Measurements from ENCODE around the gene TTC39B. TPM values are rescaled to one million over a fixed set of nuclear protein-coding genes. Genes with fewer than 3 reads are reported as not detected.

TTC39B gene
- total RNA-seq, 2 donors from 2014 or later, result 32.4 to 34.2 TPM

- H3K27ac Mint-ChIP-seq, result no peak overlapping the region
- no peaks in the 10 kb centered on the region for H3K36me3 Mint-ChIP-seq
- no peaks in the 10 kb centered on the region for H3K9me3 Mint-ChIP-seq
These were observed 157.6 kb downstream of the TTC39B start for GRCh38 chr9:15149450-15149849.

GRCh38 chr9:15146268-15146700 is 160.7 kb downstream of the TTC39B start:
- Mint-ChIP-seq H3K27ac (no peak overlapping the region), H3K9me3 (no peaks in the 10 kb centered on the region), H3K36me3 (no peaks in the 10 kb centered on the region)
- DNase-seq (ENCODE audit: low spot score in 2 of 2), result no peak
- ATAC-seq, result no peak

More at GRCh38 chr9:15149450-15149849, 157.6 kb downstream of the TTC39B start:
- ATAC-seq (no peak), DNase-seq (ENCODE audit: low spot score in 2 of 2) (no peak)

GRCh38 chr9:15144622-15145061 is 162.4 kb downstream of the TTC39B start:
- no peak overlapping the region for H3K27ac Mint-ChIP-seq
- no peak for ATAC-seq
- no peaks in the 10 kb centered on the region for H3K9me3 Mint-ChIP-seq
- no peak for DNase-seq (ENCODE audit: low spot score in 2 of 2)
- no peaks in the 10 kb centered on the region for H3K36me3 Mint-ChIP-seq

GRCh38 chr9:15142878-15143534 is 164.0 kb downstream of the TTC39B start:
- Mint-ChIP-seq H3K9me3 (no peaks in the 10 kb centered on the region), H3K36me3 (no peaks in the 10 kb centered on the region), H3K27ac (no peak overlapping the region)
- ATAC-seq, result peak; percentile 59 to 73
- no peak for DNase-seq (ENCODE audit: low spot score in 2 of 2)

- no peaks in the 10 kb centered on the region for H3K36me3 Mint-ChIP-seq
- ATAC-seq, result no peak
- no peak overlapping the region for H3K27ac Mint-ChIP-seq
- no peaks in the 10 kb centered on the region for H3K9me3 Mint-ChIP-seq
- DNase-seq (ENCODE audit: low spot score in 2 of 2), result no peak
These were observed 167.0 kb downstream of the TTC39B start for GRCh38 chr9:15140051-15140450.

GRCh38 chr9:15139469-15139868 is 167.5 kb downstream of the TTC39B start:
- Mint-ChIP-seq H3K9me3 (no peaks in the 10 kb centered on the region), H3K36me3 (no peaks in the 10 kb centered on the region), H3K27ac (no peak overlapping the region)
- ATAC-seq, result no peak
- no peak for DNase-seq (ENCODE audit: low spot score in 2 of 2)

- no peak for DNase-seq (ENCODE audit: low spot score in 2 of 2)
- Mint-ChIP-seq H3K27ac (no peak overlapping the region), H3K9me3 (no peaks in the 10 kb centered on the region), H3K36me3 (no peaks in the 10 kb centered on the region)
- no peak for ATAC-seq
These were observed 168.7 kb downstream of the TTC39B start for GRCh38 chr9:15138357-15138686.

- Mint-ChIP-seq H3K27ac (peak overlapping the region in 1 of 2 donors; percentile 25), H3K9me3 (no peaks in the 10 kb centered on the region), H3K36me3 (no peaks in the 10 kb centered on the region)
- DNase-seq (ENCODE audit: low spot score in 2 of 2) (no peak), ATAC-seq (no peak)
These were observed 169.2 kb downstream of the TTC39B start for GRCh38 chr9:15137658-15138356.

GRCh38 chr9:15137089-15137488 is 169.9 kb downstream of the TTC39B start:
- no peaks in the 10 kb centered on the region for H3K9me3 Mint-ChIP-seq
- ATAC-seq (no peak), DNase-seq (ENCODE audit: low spot score in 2 of 2) (no peak)
- H3K27ac Mint-ChIP-seq, result no peak overlapping the region
- no peaks in the 10 kb centered on the region for H3K36me3 Mint-ChIP-seq

GRCh38 chr9:15136646-15137045 is 170.4 kb downstream of the TTC39B start:
- DNase-seq (ENCODE audit: low spot score in 2 of 2) (no peak), ATAC-seq (no peak)
- no peak overlapping the region for H3K27ac Mint-ChIP-seq
- no peaks in the 10 kb centered on the region for H3K9me3 Mint-ChIP-seq
- no peaks in the 10 kb centered on the region for H3K36me3 Mint-ChIP-seq

- ATAC-seq, result peak; percentile 70 to 87
- H3K27ac Mint-ChIP-seq, result no peak overlapping the region
- no peaks in the 10 kb centered on the region for H3K9me3 Mint-ChIP-seq
- H3K36me3 Mint-ChIP-seq, result no peaks in the 10 kb centered on the region
- peak; percentile 50 to 58 for DNase-seq (ENCODE audit: low spot score in 2 of 2)
These were observed 171.7 kb downstream of the TTC39B start for GRCh38 chr9:15135164-15135792.

GRCh38 chr9:15133488-15133887 is 173.5 kb downstream of the TTC39B start:
- ATAC-seq (no peak), DNase-seq (ENCODE audit: low spot score in 2 of 2) (no peak)
- Mint-ChIP-seq H3K36me3 (no peaks in the 10 kb centered on the region), H3K9me3 (no peaks in the 10 kb centered on the region), H3K27ac (no peak overlapping the region)

- H3K27ac Mint-ChIP-seq, result no peak overlapping the region
- H3K36me3 Mint-ChIP-seq, result no peaks in the 10 kb centered on the region
- DNase-seq (ENCODE audit: low spot score in 2 of 2) (no peak), ATAC-seq (no peak)
- H3K9me3 Mint-ChIP-seq, result no peaks in the 10 kb centered on the region
These were observed 174.9 kb downstream of the TTC39B start for GRCh38 chr9:15132091-15132490.

- no peaks in the 10 kb centered on the region for H3K9me3 Mint-ChIP-seq
- H3K36me3 Mint-ChIP-seq, result no peaks in the 10 kb centered on the region
- ATAC-seq, result no peak
- H3K27ac Mint-ChIP-seq, result no peak overlapping the region
- DNase-seq (ENCODE audit: low spot score in 2 of 2), result no peak
These were observed 175.9 kb downstream of the TTC39B start for GRCh38 chr9:15131094-15131493.

- DNase-seq (ENCODE audit: low spot score in 2 of 2), result no peak
- H3K36me3 Mint-ChIP-seq, result no peaks in the 10 kb centered on the region
- H3K27ac Mint-ChIP-seq, result no peak overlapping the region
- ATAC-seq, result no peak
- H3K9me3 Mint-ChIP-seq, result no peaks in the 10 kb centered on the region
These were observed 179.2 kb downstream of the TTC39B start for GRCh38 chr9:15127831-15128230.

GRCh38 chr9:15121630-15122029 is 185.4 kb downstream of the TTC39B start:
- H3K27ac Mint-ChIP-seq, result no peak overlapping the region
- no peaks in the 10 kb centered on the region for H3K36me3 Mint-ChIP-seq
- H3K9me3 Mint-ChIP-seq, result no peaks in the 10 kb centered on the region
- ATAC-seq (no peak), DNase-seq (ENCODE audit: low spot score in 2 of 2) (no peak)

GRCh38 chr9:15116130-15116580 is 190.9 kb downstream of the TTC39B start:
- Mint-ChIP-seq H3K27ac (no peak overlapping the region), H3K9me3 (no peaks in the 10 kb centered on the region), H3K36me3 (no peaks in the 10 kb centered on the region)
- DNase-seq (ENCODE audit: low spot score in 2 of 2) (no peak), ATAC-seq (no peak)

Measured in activated naive CD4-positive, alpha-beta T cell treated with anti-CD3 and anti-CD28 coated beads, Interleukin-2, amount 50 U/mL, for 72 hours (primary cell).